Spleen (tissue), 11 donors: ENCODE measurements around the gene PBX1. TPM values are rescaled to one million over a fixed set of nuclear protein-coding genes. Genes with fewer than 3 reads are reported as not detected.

Experiments
- DNase-seq: peaks from one replicate; pipeline ENCODE4 v3.0.0-alpha.2; 2020
- H3K27ac ChIP-seq, 8 donors: fragments of 200-600 bp; sonication (generic) in 7 of 8; 1 replicate in 4 of 8; 2 replicates in 4 of 8; pipeline versions ENCODE4 v1.5.0 to v1.8.0; 2016 to 2021; ENCODE audit warnings: inconsistent platforms in 4 of 8, mild to moderate bottlenecking in 4 of 8, moderate library complexity in 1 of 8
- H3K27me3 ChIP-seq, 7 donors: fragments of 200-600 bp; sonication (generic) in 6 of 7; replicated peaks in 1 of 7; 1 replicate in 4 of 7; 2 replicates in 3 of 7; pipeline versions ENCODE4 v1.5.0 to v1.8.0; 2016 to 2021; ENCODE audit warnings: inconsistent platforms in 3 of 7, mild to moderate bottlenecking in 1 of 7
- H3K36me3 ChIP-seq, 6 donors: fragments of 200-600 bp; sonication (generic) in 5 of 6; 1 replicate in 4 of 6; 2 replicates in 2 of 6; pipeline versions ENCODE4 v1.5.0 to v1.8.0; 2016 to 2021; ENCODE audit warnings: inconsistent platforms in 2 of 6
- H3K4me1 ChIP-seq, 6 donors: fragments of 200-600 bp; sonication (generic) in 5 of 6; 1 replicate in 3 of 6; 2 replicates in 3 of 6; pipeline versions ENCODE4 v1.5.0 to v1.8.0; 2016 to 2021; ENCODE audit warnings: inconsistent platforms in 3 of 6
- H3K4me3 ChIP-seq, 8 donors: fragments of 200-600 bp; sonication (generic) in 7 of 8; 1 replicate in 4 of 8; 2 replicates in 4 of 8; pipeline versions ENCODE4 v1.5.0 to v1.8.0; 2016 to 2021; ENCODE audit warnings: inconsistent platforms in 4 of 8, mild to moderate bottlenecking in 4 of 8, moderate library complexity in 2 of 8
- H3K9me3 ChIP-seq, 8 donors: fragments of 200-600 bp; sonication (generic) in 7 of 8; 1 replicate in 4 of 8; 2 replicates in 4 of 8; pipeline versions ENCODE4 v1.5.0 to v1.8.0; 2016 to 2021; ENCODE audit warnings: inconsistent platforms in 4 of 8
- CTCF ChIP-seq, 11 experiments: fragments of 200-600 bp in 7 of 11; fragments of 450-650 bp in 4 of 11; sonication (generic) in 4 of 11; IDR thresholded peaks in 8 of 11; conservative IDR thresholded peaks in 3 of 11; 1 replicate in 7 of 11; 2 replicates in 4 of 11; pipeline versions ENCODE4 v1.4.0 to v1.8.0; 2016 to 2021; ENCODE audit warnings: antibody characterized with exemption in 11 of 11, inconsistent platforms in 4 of 11, mild to moderate bottlenecking in 1 of 11
- POLR2A ChIP-seq, 3 donors: fragments of 450-650 bp; IDR thresholded peaks; one replicate each; pipeline ENCODE4 v1.5.1; 2017; ENCODE audit warnings: antibody characterized with exemption in 3 of 3, mild to moderate bottlenecking in 1 of 3
- POLR2AphosphoS5 ChIP-seq, 3 donors: sonication (generic); formaldehyde crosslinking; IDR thresholded peaks; one replicate each; pipeline ENCODE4 v1.5.1; 2017; ENCODE audit warnings: antibody characterized with exemption in 3 of 3
- WGBS, 5 donors: extraction: QIAGEN DNeasy Blood & Tissue Kit in 3 of 5; methylation state at CpG; one replicate each; pipeline versions ENCODE4 v1.1.5 to v1.1.7; 2013 to 2018; 5-methylcytosine and 5-hydroxymethylcytosine counted together
- intact Hi-C: fragments of 100-400 bp; cut with DNase I; formaldehyde crosslinking; loops from one replicate; pipeline ENCODE4 v1.15.0; 2023; ENCODE audit warnings: low total_unique reads
- polyA plus RNA-seq, 3 donors: library from polyadenylated mRNA; stranded (reverse); fragments of 200-250 nt; gene quantifications; one replicate each; pipeline ENCODE4 v1.2.1, GENCODE V29; 2013
- total RNA-seq, 7 donors: library from RNA; depleted of rRNA in 3 of 7; stranded (reverse); fragments of >200 nt in 3 of 7; fragmentation: NEBNext Ultra II Directional in 4 of 7; extraction: Animal tissue kit (Norgen Biotek cat#: 25700) in 4 of 7; gene quantifications; one replicate each; pipeline versions ENCODE4 v1.1.0 to v1.2.1, GENCODE V29; 2016 to 2021
- donor health status: healthy with polysubstance abuse.
- donor health status: DM: no; HTN: no; CAD: no; lungs with moderate emphysema.
- donor health status: DM: no; HTN: no; CAD: no.
- donor health status: Bipolar disorder and iron deficiency.
- donor health status: healthy.
- donor health status: DM: no; HTN: no; CAD: no.
- donor health status: DM: yes; HTN: yes; CAD: no.

Gene PBX1
- total and polyA plus RNA-seq, 10 donors = 3.4 to 79.5 (median 31.8) TPM

DNA sequence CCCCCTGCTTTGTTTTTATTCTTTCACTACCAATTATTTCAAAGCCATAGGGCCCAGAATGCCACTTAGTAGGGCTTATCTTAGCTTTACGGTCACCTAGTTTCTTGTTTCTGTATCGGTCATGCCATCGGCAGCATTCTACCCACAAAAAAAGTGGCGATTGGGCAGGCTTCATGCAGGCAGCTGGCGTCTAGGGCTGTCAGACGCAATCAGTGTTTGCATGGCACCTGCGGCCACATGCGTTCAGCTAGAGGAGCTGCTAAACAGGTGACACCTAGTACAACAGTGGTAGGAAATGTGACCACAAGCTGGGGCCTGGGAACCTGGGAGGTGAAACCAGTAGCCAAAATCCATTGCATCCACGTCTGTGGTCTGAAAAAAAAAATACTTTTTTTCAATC, 262.7 kb downstream of the PBX1 start:
- 83 to 98% (median 92%) methylated on average over 9 of the region's 9 CpGs for WGBS, 5 donors
- Histone ChIP-seq H3K4me3 (no peak overlapping the region), H3K27me3 (no peaks in the 10 kb centered on the region), H3K27ac (no peak overlapping the region), H3K4me1 (no peaks in the 10 kb centered on the region), H3K36me3 (peaks cover 0 to 18% (median 0%) of the 10 kb centered on the region in 6 donors), H3K9me3 (no peaks in the 10 kb centered on the region)
- DNase-seq = no peak
- no peak for TF ChIP-seq POLR2AphosphoS5 (IDR thresholded peaks at IDR 0.05)
- intact Hi-C loops = no loop called here

- H3K4me1 ChIP-seq = no peaks in the 10 kb centered on the region
- intact Hi-C loops = no loop called here
- peaks cover 0 to 18% (median 0%) of the 10 kb centered on the region in 6 donors for H3K36me3 ChIP-seq
- TF ChIP-seq POLR2A (IDR thresholded peaks at IDR 0.05) = no peak
- WGBS, 5 donors = 53 to 70% (median 66%) methylated on average over 5 of the region's 5 CpGs
- H3K27ac ChIP-seq = no peak overlapping the region
- no peaks in the 10 kb centered on the region for H3K9me3 ChIP-seq
- H3K27me3 ChIP-seq = no peaks in the 10 kb centered on the region
- no peak for DNase-seq
- H3K4me3 ChIP-seq = no peak overlapping the region
These were observed 264.7 kb downstream of the PBX1 start for GRCh38 chr1:164823486-164824279.

GRCh38 chr1:164824542-164824941, 265.6 kb downstream of the PBX1 start:
- no peak for DNase-seq
- intact Hi-C loops = no loop called here

DNA sequence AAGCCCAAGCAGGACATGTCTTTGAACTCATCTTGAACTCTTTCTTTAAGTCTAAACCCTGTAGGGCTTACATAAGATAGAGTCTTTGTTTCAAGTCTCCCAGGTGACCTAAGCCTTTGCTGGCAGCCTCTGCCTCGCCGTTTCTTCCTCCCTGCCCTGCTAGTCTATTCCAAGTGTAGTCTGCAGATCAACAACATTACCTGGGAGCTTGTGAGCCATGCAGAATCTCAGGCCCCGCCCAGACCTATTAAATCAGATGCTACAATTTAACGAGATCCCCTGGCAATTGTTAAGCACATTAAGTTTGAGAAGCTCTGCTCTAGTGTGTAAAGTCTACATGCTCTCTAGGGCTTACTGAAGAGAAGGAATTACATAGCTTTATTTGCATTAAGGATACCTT, 271.6 kb downstream of the PBX1 start:
- Histone ChIP-seq H3K27ac (no peak overlapping the region), H3K27me3 (no peaks in the 10 kb centered on the region), H3K4me3 (no peak overlapping the region), H3K36me3 (no peaks in the 10 kb centered on the region), H3K9me3 (no peaks in the 10 kb centered on the region), H3K4me1 (no peaks in the 10 kb centered on the region)
- TF ChIP-seq POLR2AphosphoS5 (IDR thresholded peaks at IDR 0.05) (no peak), POLR2A (IDR thresholded peaks at IDR 0.05) (no peak), CTCF (IDR thresholded peaks at IDR 0.05 in 8 of 11, conservative IDR thresholded peaks at IDR 0.05 in 3 of 11) (no peak)
- WGBS, 5 donors = 71 to 91% (median 83%) methylated on average over 4 of the region's 4 CpGs
- DNase-seq = no peak
- intact Hi-C loops = no loop called here

More at GRCh38 chr1:164824542-164824941, 265.6 kb downstream of the PBX1 start:
- Histone ChIP-seq H3K27ac (no peak overlapping the region), H3K4me1 (no peaks in the 10 kb centered on the region), H3K36me3 (peaks cover 0 to 18% (median 0%) of the 10 kb centered on the region in 6 donors), H3K27me3 (no peaks in the 10 kb centered on the region), H3K4me3 (no peak overlapping the region), H3K9me3 (no peaks in the 10 kb centered on the region)
- no peak for TF ChIP-seq POLR2AphosphoS5 (IDR thresholded peaks at IDR 0.05)
- no peak for TF ChIP-seq CTCF (IDR thresholded peaks at IDR 0.05 in 8 of 11, conservative IDR thresholded peaks at IDR 0.05 in 3 of 11)
- TF ChIP-seq POLR2A (IDR thresholded peaks at IDR 0.05) = no peak

GRCh38 chr1:164834641-164835040, 275.7 kb downstream of the PBX1 start:
- Histone ChIP-seq H3K27ac (no peak overlapping the region), H3K9me3 (no peaks in the 10 kb centered on the region), H3K4me3 (no peak overlapping the region), H3K4me1 (no peaks in the 10 kb centered on the region), H3K36me3 (no peaks in the 10 kb centered on the region), H3K27me3 (no peaks in the 10 kb centered on the region)
- intact Hi-C loops = no loop called here
- TF ChIP-seq POLR2AphosphoS5 (IDR thresholded peaks at IDR 0.05) (no peak), POLR2A (IDR thresholded peaks at IDR 0.05) (no peak)
- 0% methylated on average over 1 of the region's 1 CpG for WGBS, 5 donors
- no peak for DNase-seq
